Ishikawa (cell line): ENCODE results near the gene EDN3.

Experiments
- CEBPB ChIP-seq: IDR thresholded peaks from 2 replicates; pipeline ENCODE4 v1.6.1; 2012
- CREB1 ChIP-seq: IDR thresholded peaks from 2 replicates; pipeline ENCODE4 v1.6.1; 2012; ENCODE audit warnings: low read depth
- EGR1 ChIP-seq: IDR thresholded peaks from 2 replicates; pipeline ENCODE4 v1.6.1; 2012
- EP300 ChIP-seq: IDR thresholded peaks from 2 replicates; pipeline ENCODE4 v1.6.1; 2012; ENCODE audit warnings: borderline replicate concordance
- FOXM1 ChIP-seq: IDR thresholded peaks from 2 replicates; pipeline ENCODE4 v1.6.1; 2012; ENCODE audit warnings: low read depth, borderline replicate concordance
- NFIC ChIP-seq: IDR thresholded peaks from 2 replicates; pipeline ENCODE4 v1.6.1; 2012
- RAD21 ChIP-seq: IDR thresholded peaks from 2 replicates; pipeline ENCODE4 v1.6.1; 2012; ENCODE audit warnings: low read depth
- TAF1 ChIP-seq: IDR thresholded peaks from 2 replicates; pipeline ENCODE4 v1.6.1; 2012; ENCODE audit warnings: low read depth, mild to moderate bottlenecking
- TEAD4 ChIP-seq: IDR thresholded peaks from 2 replicates; pipeline ENCODE4 v1.6.1; 2012
- YY1 ChIP-seq: IDR thresholded peaks from 2 replicates; pipeline ENCODE4 v1.6.1; 2012; ENCODE audit warnings: low read depth
- ZBTB7A ChIP-seq: IDR thresholded peaks from 2 replicates; pipeline ENCODE4 v1.6.1; 2012; ENCODE audit warnings: low read depth
- TF ChIP-seq, protein P1 (sequence below): IDR thresholded peaks from 2 replicates; pipeline ENCODE4 v1.6.1; 2012; ENCODE audit warnings: low read depth, mild to moderate bottlenecking
- TF ChIP-seq, protein P2 (sequence below): IDR thresholded peaks from 2 replicates; pipeline ENCODE4 v1.6.1; 2012
- TF ChIP-seq, protein P3 (sequence below): IDR thresholded peaks from 2 replicates; pipeline ENCODE4 v1.6.1; 2012

DNA sequence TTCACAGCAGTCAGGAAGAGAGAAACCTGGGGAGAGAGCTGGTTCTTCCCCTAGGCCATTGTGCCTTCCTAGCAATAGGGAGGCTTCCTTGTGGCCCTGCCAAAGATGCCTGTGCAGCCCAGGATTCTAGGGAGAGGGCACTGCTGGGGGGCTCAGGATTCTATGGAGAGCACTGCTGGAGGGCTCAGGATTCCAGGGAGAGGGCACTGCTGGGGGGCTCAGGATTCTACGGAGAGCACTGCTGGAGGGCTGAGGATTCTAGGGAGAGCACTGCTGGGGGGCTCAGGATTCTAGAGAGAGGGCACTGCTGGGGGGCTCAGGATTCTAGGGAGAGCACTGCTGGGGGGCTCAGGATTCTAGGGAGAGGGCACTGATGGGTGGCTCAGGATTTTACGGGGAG lies 25.8 kb downstream of the EDN3 start:
- TF ChIP-seq, protein P1, sequence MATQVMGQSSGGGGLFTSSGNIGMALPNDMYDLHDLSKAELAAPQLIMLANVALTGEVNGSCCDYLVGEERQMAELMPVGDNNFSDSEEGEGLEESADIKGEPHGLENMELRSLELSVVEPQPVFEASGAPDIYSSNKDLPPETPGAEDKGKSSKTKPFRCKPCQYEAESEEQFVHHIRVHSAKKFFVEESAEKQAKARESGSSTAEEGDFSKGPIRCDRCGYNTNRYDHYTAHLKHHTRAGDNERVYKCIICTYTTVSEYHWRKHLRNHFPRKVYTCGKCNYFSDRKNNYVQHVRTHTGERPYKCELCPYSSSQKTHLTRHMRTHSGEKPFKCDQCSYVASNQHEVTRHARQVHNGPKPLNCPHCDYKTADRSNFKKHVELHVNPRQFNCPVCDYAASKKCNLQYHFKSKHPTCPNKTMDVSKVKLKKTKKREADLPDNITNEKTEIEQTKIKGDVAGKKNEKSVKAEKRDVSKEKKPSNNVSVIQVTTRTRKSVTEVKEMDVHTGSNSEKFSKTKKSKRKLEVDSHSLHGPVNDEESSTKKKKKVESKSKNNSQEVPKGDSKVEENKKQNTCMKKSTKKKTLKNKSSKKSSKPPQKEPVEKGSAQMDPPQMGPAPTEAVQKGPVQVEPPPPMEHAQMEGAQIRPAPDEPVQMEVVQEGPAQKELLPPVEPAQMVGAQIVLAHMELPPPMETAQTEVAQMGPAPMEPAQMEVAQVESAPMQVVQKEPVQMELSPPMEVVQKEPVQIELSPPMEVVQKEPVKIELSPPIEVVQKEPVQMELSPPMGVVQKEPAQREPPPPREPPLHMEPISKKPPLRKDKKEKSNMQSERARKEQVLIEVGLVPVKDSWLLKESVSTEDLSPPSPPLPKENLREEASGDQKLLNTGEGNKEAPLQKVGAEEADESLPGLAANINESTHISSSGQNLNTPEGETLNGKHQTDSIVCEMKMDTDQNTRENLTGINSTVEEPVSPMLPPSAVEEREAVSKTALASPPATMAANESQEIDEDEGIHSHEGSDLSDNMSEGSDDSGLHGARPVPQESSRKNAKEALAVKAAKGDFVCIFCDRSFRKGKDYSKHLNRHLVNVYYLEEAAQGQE, result no peak
- no peak for TF ChIP-seq TAF1
- no peak for TF ChIP-seq EGR1
- TF ChIP-seq, protein P2, sequence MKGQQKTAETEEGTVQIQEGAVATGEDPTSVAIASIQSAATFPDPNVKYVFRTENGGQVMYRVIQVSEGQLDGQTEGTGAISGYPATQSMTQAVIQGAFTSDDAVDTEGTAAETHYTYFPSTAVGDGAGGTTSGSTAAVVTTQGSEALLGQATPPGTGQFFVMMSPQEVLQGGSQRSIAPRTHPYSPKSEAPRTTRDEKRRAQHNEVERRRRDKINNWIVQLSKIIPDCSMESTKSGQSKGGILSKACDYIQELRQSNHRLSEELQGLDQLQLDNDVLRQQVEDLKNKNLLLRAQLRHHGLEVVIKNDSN, result no peak
- no peak for TF ChIP-seq EP300
- no peak for TF ChIP-seq NFIC
- no peak for TF ChIP-seq CEBPB
- TF ChIP-seq RAD21, result no peak
- TF ChIP-seq FOXM1, result no peak
- TF ChIP-seq, protein P3, sequence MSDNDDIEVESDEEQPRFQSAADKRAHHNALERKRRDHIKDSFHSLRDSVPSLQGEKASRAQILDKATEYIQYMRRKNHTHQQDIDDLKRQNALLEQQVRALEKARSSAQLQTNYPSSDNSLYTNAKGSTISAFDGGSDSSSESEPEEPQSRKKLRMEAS, result no peak
- no peak for TF ChIP-seq YY1
- TF ChIP-seq CREB1, result no peak
- no peak for TF ChIP-seq TEAD4
- no peak for TF ChIP-seq ZBTB7A
